AML-193 (cell line): ENCODE results near the gene DDX18.
"Not testable (repeated sequence)": the region's sequence is repeated elsewhere in the genome, so short reads cannot be mapped to it uniquely, and the experiment has no call there.

Source experiments
- DNase-seq, 2 experiments: peaks; one replicate each; lab custom pipeline; 2025; lab: John Stamatoyannopoulos, UW

Gene DDX18

GRCh38 chr2:117814417-117815264 lies at the start of gene DDX18:
DDX18 (plus strand) TSS chr2:117814691; CDS start chr2:117814778, 87 bp downstream.
- DNase-seq = peak; percentile 96 to 97

GRCh38 chr2:117770730-117771129 lies 43.8 kb upstream of the DDX18 start:
- DNase-seq = no peak

- DNase-seq = peak; percentile 11
These were observed 42.4 kb upstream of the DDX18 start for GRCh38 chr2:117771969-117772630.

- DNase-seq = no peak
These were observed 39.8 kb upstream of the DDX18 start for GRCh38 chr2:117774716-117775115.

GRCh38 chr2:117775703-117776219 lies 38.7 kb upstream of the DDX18 start:
- DNase-seq = no peak

- DNase-seq = no peak
These were observed 37.6 kb upstream of the DDX18 start for GRCh38 chr2:117776888-117777287.

- DNase-seq = peak; percentile 45 to 58
These were observed 28.8 kb upstream of the DDX18 start for GRCh38 chr2:117785740-117786139.

GRCh38 chr2:117786520-117786919 lies 28.0 kb upstream of the DDX18 start:
- DNase-seq = no peak

- DNase-seq = no peak
These were observed 25.0 kb upstream of the DDX18 start for GRCh38 chr2:117789505-117789904.

GRCh38 chr2:117794668-117795067 lies 19.8 kb upstream of the DDX18 start:
- DNase-seq = no peak

GRCh38 chr2:117801826-117802225 lies 12.7 kb upstream of the DDX18 start:
- DNase-seq = no peak

- DNase-seq = not testable (repeated sequence)
These were observed 10.7 kb upstream of the DDX18 start for GRCh38 chr2:117803644-117804325.

GRCh38 chr2:117812443-117812842 lies 2.0 kb upstream of the DDX18 start:
- peak in 1 of 2 experiments; percentile 5 for DNase-seq

- DNase-seq = no peak
These were observed 1.5 kb downstream of the DDX18 start for GRCh38 chr2:117815946-117816345.

- DNase-seq = no peak
These were observed 4.4 kb downstream of the DDX18 start for GRCh38 chr2:117818921-117819320.

- no peak for DNase-seq
These were observed 6.0 kb downstream of the DDX18 start for GRCh38 chr2:117820444-117820843.

- no peak for DNase-seq
These were observed 10.9 kb downstream of the DDX18 start for GRCh38 chr2:117825437-117825836.

GRCh38 chr2:117827464-117827863 lies 13.0 kb downstream of the DDX18 start:
- not testable (repeated sequence) for DNase-seq

- DNase-seq = no peak
These were observed 14.4 kb downstream of the DDX18 start for GRCh38 chr2:117828870-117829269.

GRCh38 chr2:117832332-117832731 lies 17.8 kb downstream of the DDX18 start:
- DNase-seq = no peak

GRCh38 chr2:117832905-117833613 lies 18.6 kb downstream of the DDX18 start:
- no peak for DNase-seq

GRCh38 chr2:117833911-117834310 lies 19.4 kb downstream of the DDX18 start:
- DNase-seq = no peak
